Large intestine (tissue), 3 donors: ENCODE results near the gene HEG1. TPM values are rescaled to one million over a fixed set of nuclear protein-coding genes. Genes with fewer than 3 reads are reported as not detected.
A peak's percentile ranks its signal among the peaks of the same experiment; 100 is the strongest.

Experiments used
- DNase-seq, 2 donors: peaks; one replicate each; pipeline versions ENCODE4 v3.0.0 to v3.0.0-alpha.2; 2013
- H3K27ac ChIP-seq: one replicate; pipeline ENCODE4 v1.5.1; 2013; ENCODE audit warnings: low read length
- H3K27me3 ChIP-seq: 2 replicates; pipeline ENCODE4 v1.6.1; 2013; ENCODE audit warnings: low read length; ENCODE audit not compliant: control insufficient read depth, insufficient read depth
- H3K36me3 ChIP-seq: 2 replicates; pipeline ENCODE4 v1.6.1; 2013; ENCODE audit warnings: low read length; ENCODE audit not compliant: control insufficient read depth, insufficient read depth
- H3K4me1 ChIP-seq: one replicate; pipeline ENCODE4 v1.6.1; 2013; ENCODE audit warnings: low read length; ENCODE audit not compliant: control insufficient read depth, insufficient read depth
- H3K4me3 ChIP-seq: one replicate; pipeline ENCODE4 v1.5.1; 2013; ENCODE audit warnings: low read length
- H3K9me3 ChIP-seq: one replicate; pipeline ENCODE4 v1.6.1; 2013; ENCODE audit warnings: mild to moderate bottlenecking, low read depth, low read length, moderate library complexity; ENCODE audit not compliant: control insufficient read depth
- WGBS: methylation state at CpG from one replicate; pipeline ENCODE4 v1.1.5; 2013; ENCODE audit warnings: low lambda C conversion rate; ENCODE audit not compliant: insufficient coverage; 5-methylcytosine and 5-hydroxymethylcytosine counted together
- polyA plus RNA-seq: library from polyadenylated mRNA; unstranded; fragments of 120-200 nt; gene quantifications from one replicate; pipeline ENCODE4 v1.2.1, GENCODE V29; 2013

HEG1 gene
- polyA plus RNA-seq, 1 donor = 15.0 TPM

DNA sequence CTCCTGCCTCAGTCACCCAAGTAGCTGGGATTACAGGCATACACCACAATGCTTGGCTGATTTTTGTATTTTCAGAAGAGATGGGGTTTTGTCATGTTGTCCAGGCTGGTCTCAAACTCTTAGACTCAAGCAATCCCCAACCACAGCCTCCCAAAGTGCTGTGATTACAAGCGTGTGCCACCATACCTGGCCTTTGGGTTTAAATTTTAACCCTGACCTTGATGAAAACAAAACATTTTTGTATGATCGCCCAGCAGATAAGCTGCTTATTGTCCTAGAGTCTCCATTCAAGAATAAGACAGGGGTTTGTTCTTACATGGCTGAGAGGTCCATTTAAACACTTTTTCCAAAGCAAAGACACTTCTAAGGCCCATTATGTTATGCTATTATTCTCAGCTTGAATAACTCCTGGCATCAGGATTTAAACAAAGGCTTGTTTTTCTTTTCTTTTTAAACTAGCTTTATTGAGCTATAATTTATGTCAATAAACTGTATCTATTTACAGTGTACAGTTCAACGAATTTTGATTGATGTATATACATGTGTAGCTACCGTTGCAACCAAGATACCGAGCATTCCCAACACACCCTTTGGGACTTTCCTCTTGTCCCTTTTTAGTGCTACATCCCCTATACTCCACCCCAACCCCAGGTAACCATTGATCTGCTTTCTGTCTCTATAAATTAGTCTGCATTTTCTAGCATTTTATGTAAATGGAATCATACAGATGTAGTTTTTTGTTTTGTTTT, 119.8 kb downstream of the HEG1 start:
- Histone ChIP-seq H3K27me3 (no peaks in the 10 kb centered on the region), H3K27ac (no peak overlapping the region), H3K4me1 (peaks cover 7% of the 10 kb centered on the region), H3K36me3 (no peaks in the 10 kb centered on the region), H3K4me3 (no peak overlapping the region), H3K9me3 (peaks cover 6% of the 10 kb centered on the region)
- DNase-seq = no peak
- whole genome bisulfite sequencing = 89% methylated on average over 3 of the region's 5 CpGs

DNA sequence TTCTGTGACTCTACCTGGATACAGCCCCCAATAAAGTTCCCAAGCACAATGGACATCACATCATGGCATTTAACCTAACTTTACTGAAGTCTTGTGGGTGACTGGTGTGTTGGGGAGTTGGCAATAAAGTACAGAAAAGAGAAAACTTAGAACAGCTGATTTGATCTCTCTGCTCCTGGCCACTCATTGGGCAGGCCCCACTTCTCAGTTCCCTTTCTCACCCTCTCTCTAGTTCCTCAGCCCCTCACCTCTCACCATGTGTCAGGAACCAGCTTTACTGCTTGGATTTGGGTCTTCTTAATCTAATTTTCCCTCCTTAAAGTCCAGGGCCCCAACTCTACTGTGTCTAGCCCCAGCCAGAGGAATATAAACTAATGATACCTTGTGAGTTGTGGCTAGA, 120.5 kb downstream of the HEG1 start:
- DNase-seq = no peak
- H3K4me1 ChIP-seq = peaks cover 7% of the 10 kb centered on the region
- no peak overlapping the region for H3K4me3 ChIP-seq
- H3K27me3 ChIP-seq = no peaks in the 10 kb centered on the region
- peaks cover 6% of the 10 kb centered on the region for H3K9me3 ChIP-seq
- no peaks in the 10 kb centered on the region for H3K36me3 ChIP-seq
- H3K27ac ChIP-seq = peak overlapping the region; percentile 85

DNA sequence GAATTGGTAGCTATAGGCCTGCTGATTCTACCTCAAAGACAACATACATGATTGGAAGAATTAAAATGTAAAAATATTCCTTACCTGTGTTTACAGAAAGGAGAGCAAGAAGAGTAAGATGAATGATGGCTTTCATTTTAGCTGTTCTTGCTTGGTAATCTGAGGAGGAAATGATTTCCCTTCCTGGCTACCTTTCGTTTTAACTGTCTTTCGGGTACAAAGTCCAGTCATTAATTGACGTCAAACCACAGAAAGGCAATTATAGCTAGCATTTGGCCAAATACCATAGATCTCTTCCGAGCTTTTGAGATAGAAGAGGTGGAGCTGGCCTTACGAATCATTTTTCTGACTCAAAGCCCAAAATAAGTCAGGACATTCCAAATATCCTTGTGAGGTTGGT, 121.2 kb downstream of the HEG1 start, which contains the start of gene MUC13:
Gene MUC13, minus strand, starts transcription at position 175 of the 400 bp plus-strand sequence. Its CDS starts 39 bp downstream, at position 136.
- Histone ChIP-seq H3K9me3 (peaks cover 6% of the 10 kb centered on the region), H3K4me3 (peak within 1 kb of the TSS; percentile 57), H3K36me3 (peaks cover 4% of the 10 kb centered on the region), H3K4me1 (peaks cover 7% of the 10 kb centered on the region), H3K27ac (peak within 1 kb of the TSS; percentile 85), H3K27me3 (no peaks in the 10 kb centered on the region)
- DNase-seq = peak; percentile 83 to 95
- no CpG with 5 or more reads among the region's 5 CpGs for WGBS

DNA sequence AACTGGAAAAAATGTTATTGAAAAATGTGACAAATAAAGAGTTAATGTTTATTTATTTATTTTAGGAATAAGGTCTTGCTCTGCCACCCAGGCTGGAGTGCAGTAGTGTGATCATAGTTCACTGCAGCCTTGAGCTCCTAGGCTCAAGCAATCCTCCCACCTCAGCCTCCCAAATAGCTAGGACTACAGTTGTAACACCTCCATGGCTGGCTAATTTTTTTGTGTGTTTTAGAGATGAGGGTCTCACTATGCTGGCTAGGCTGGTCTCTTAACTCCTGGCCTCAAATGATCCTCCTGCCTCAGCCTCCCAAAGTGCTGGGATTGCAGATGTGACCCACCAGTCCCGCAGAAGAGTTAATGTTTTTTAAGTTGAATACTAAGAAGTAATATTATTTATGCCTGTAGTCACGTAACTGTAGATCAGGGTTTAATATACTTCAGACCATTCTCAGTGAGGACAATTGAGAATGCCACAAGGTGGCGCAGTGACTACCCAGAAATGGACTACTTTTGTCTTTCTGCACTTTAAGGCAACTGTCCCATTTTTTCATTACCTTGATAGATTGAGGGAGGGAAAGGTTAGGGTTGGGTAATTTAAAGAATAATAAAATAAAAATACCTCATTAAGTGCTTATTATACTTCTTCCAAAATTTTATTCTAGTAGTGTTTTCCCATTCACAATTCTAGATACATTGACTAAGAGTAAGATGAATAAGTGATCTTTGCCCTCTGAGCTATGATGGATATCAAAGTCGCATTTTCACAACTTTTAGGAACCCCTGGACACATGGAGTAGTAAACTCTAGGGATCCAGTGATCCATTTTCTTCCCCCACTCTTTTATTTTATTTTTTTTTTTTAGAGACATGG, 127.2 kb downstream of the HEG1 start:
- H3K4me1 ChIP-seq = peaks cover 15% of the 10 kb centered on the region
- WGBS = 20% methylated on average over 1 of the region's 4 CpGs
- no peaks in the 10 kb centered on the region for H3K9me3 ChIP-seq
- H3K27ac ChIP-seq = peak overlapping the region; percentile 85
- H3K4me3 ChIP-seq = peak overlapping the region; percentile 57
- peaks cover 44% of the 10 kb centered on the region for H3K36me3 ChIP-seq
- H3K27me3 ChIP-seq = no peaks in the 10 kb centered on the region
- peak in 1 of 2 donors; percentile 62 for DNase-seq

DNA sequence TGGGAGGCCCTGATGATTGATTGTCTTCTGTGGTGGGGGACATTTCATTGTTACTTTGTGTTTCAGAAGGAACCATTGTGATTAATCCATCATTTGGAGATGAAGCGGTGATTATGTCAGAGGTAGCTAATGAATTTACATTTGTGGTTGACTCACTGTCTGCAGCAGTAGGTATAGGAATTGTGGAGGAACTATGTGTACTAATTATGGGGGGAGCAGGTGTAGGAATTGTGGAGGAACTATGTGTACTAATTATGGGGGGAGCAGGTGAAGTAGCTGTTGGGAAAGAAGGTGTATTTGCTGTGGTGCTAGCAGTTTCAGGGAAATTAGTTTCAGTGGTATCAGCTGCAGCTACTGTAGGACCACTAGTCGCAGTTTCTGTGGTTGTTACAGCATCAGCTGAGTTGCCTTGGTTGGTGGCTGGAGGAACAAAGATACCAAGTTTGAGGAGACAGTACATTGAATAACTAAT, 128.2 kb downstream of the HEG1 start:
- Histone ChIP-seq H3K27ac (peak overlapping the region; percentile 85), H3K36me3 (peaks cover 52% of the 10 kb centered on the region), H3K4me3 (peak overlapping the region; percentile 5), H3K27me3 (no peaks in the 10 kb centered on the region), H3K9me3 (no peaks in the 10 kb centered on the region), H3K4me1 (peaks cover 15% of the 10 kb centered on the region)
- WGBS = 100% methylated on average over 1 of the region's 2 CpGs
- DNase-seq = no peak

DNA sequence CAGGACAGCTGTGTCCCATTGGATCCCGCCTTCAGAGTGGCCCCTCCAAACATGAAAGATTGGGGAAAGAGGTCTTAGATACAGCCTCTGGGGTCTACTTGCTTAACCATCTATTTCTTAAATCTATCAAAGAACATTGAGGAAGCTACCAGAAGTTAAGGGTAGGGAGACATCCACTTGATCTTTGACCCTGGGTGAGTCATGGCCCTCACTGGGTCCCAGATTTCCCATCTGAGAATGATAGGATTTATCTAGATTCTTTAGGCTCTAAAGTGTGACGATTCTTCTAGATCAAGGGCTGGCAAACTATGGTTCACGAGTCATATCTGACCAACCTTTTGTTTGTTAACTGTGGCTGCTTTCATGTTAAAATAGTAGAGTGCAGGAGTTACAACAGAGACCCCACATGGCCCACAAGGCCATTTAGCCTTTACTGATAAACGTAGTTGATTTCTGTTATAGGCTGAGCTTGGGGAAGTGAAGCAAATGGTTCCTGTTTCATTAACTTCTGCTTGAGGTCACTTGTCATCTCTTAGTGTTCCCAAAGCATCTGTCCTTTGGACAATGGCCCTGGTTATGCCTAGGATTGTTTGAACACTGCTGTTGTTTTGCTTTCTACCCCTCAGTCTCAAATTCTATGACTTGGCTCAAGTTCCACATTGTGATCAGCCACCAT, 129.2 kb downstream of the HEG1 start:
- 67% methylated on average over 1 of the region's 4 CpGs for WGBS
- Histone ChIP-seq H3K4me3 (no peak overlapping the region), H3K27ac (peak overlapping the region; percentile 85)

DNA sequence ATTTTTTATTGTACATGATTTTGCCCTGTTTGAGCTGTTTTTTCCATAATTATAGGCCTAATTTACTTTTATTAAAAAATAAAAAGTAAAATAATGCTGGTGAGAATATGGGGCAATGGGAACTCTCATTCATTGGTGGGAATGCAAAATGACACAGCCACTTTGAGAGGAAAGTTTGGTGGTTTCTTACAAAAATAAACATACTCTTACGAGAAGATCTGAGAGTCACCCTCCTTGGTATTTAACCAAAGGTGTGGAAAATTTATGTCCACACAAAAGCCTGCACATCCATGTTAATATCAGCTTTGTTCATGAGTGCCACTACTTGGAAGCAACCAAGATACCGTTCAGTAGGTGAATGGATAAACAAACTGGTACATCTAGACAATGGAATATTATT, 131.1 kb downstream of the HEG1 start:
- Histone ChIP-seq H3K27ac (peak overlapping the region; percentile 85), H3K4me3 (no peak overlapping the region), H3K36me3 (peaks cover 71% of the 10 kb centered on the region), H3K4me1 (peaks cover 15% of the 10 kb centered on the region), H3K9me3 (no peaks in the 10 kb centered on the region), H3K27me3 (no peaks in the 10 kb centered on the region)
- 63% methylated on average over 1 of the region's 2 CpGs for WGBS
- DNase-seq = no peak

More for the DNA sequence above, 129.2 kb downstream of the HEG1 start:
- H3K27me3 ChIP-seq = no peaks in the 10 kb centered on the region
- H3K9me3 ChIP-seq = no peaks in the 10 kb centered on the region
- H3K36me3 ChIP-seq = peaks cover 59% of the 10 kb centered on the region
- no peak for DNase-seq
- H3K4me1 ChIP-seq = peaks cover 15% of the 10 kb centered on the region

DNA sequence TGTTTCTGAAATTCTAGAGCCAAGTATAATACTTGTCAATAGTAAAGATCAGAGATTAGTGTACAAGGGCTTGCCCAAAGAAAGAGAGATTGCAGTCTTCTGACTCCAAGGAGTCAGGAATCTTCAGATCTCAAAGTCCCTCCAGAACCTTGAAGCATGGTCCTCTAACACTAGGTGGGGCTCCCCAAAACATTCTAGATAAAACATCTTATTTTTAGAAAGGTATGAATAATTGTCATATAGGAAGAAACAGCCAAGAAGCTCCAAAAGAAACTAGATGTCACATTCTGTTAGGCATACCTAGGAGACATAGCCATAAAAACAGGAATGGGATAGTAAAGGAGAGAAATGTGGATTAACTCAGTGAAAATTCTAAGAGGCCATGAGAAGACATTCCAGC, 132.0 kb downstream of the HEG1 start:
- peak overlapping the region; percentile 4 for H3K27ac ChIP-seq
- peaks cover 71% of the 10 kb centered on the region for H3K36me3 ChIP-seq
- H3K4me3 ChIP-seq = no peak overlapping the region
- H3K9me3 ChIP-seq = no peaks in the 10 kb centered on the region
- DNase-seq = no peak
- no peaks in the 10 kb centered on the region for H3K27me3 ChIP-seq
- H3K4me1 ChIP-seq = peaks cover 15% of the 10 kb centered on the region

DNA sequence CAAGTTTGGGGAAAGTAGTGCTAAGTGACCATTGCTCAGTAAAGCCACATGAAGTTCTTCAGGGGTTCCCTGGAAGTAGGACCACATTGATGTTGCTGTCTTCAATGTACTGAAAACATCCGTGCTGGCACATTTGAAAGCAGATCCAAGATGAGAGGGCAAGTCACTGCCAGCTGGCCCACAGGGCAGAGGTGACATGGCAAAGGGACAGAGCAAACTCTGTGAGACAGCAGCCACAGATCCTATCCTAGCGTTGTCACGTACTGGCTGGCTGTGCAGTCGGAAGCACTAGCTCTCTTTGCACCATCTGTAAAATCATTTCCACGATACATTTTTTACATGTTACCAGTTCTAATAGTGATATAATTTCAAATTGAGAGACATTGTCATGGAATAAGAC, 135.1 kb downstream of the HEG1 start:
- Histone ChIP-seq H3K9me3 (no peaks in the 10 kb centered on the region), H3K27ac (no peak overlapping the region), H3K27me3 (no peaks in the 10 kb centered on the region), H3K36me3 (peaks cover 76% of the 10 kb centered on the region), H3K4me3 (no peak overlapping the region), H3K4me1 (no peaks in the 10 kb centered on the region)
- WGBS = 100% methylated on average over 1 of the region's 5 CpGs
- DNase-seq = no peak

DNA sequence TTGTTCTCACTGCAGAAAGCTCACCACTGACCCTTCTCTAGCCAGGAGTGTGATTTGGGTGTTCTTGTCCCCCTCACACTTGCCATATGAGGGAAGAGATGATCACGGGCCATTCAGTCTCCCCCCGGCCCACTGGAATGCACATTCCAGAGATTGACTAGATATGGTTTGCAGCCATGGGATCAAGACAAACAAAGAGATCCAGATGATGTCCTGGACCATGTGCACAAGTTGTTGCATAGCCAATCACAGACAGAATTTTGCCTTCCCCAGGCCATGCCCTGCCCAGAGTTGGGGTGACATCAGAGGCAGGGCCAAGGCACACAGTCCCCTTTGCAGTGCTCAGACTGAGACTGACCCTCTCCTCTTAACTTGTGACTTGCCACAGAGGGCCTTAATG, 136.0 kb downstream of the HEG1 start:
- no peak overlapping the region for H3K27ac ChIP-seq
- no peaks in the 10 kb centered on the region for H3K4me1 ChIP-seq
- DNase-seq = no peak
- no CpG with 5 or more reads among the region's 2 CpGs for WGBS
- H3K36me3 ChIP-seq = peaks cover 76% of the 10 kb centered on the region
- no peak overlapping the region for H3K4me3 ChIP-seq
- no peaks in the 10 kb centered on the region for H3K9me3 ChIP-seq
- H3K27me3 ChIP-seq = no peaks in the 10 kb centered on the region
